HG02623 (cell line): ENCODE data around the gene CD276.
"Not testable (repeated sequence)": the region's sequence is repeated elsewhere in the genome, so short reads cannot be mapped to it uniquely, and the experiment has no call there.

Experiments
- ATAC-seq: cut with Tn5 transposase; IDR thresholded peaks from one replicate; pipeline ENCODE4 v1.9.1; 2021; ENCODE audit warnings: moderate library complexity; ENCODE audit not compliant: unreplicated experiment

CD276 gene

DNA sequence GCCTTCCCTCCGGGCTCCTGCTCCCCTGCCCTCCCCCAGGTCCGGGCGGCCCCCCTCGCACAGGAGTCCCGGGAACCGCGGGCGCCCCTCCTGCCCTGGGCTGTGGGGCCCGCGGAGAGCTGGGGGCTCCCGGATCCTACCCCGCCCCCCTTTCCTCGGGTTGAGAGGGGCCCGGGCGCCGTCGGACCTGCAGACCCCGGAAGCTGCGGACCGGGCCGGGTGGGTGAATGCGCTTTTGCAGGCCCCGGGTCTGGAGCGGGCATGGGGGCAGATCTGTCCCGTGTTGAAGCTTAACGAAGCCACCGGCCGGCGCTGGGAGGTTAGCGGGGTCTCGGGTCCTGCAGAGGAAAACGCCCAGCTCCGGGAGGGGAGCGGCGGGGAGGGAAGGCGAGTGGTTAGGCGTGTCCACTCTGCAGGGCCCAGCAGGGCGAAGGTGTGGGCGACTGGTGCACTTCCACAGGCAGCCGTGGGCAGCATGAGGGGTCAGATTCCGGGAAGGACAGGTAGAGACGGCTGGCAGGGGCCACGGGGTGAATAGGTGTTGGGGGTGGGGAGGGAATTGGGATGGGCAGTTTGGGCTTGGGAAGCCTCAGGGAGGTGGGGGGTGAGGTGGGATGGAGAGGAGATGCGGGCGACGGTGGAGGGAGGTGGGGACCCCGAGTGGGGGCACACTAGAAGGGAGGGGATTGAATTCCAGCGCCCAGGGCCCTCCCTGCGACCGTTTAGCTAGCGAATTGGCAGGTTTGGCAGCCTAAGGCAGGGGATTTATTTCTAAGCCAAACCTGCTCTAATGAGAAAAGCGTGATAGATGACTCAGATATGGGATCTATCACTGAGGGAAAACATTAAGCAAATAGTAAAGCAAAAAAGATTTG lies 635 bp downstream of the CD276 start:
- ATAC-seq = no peak

DNA sequence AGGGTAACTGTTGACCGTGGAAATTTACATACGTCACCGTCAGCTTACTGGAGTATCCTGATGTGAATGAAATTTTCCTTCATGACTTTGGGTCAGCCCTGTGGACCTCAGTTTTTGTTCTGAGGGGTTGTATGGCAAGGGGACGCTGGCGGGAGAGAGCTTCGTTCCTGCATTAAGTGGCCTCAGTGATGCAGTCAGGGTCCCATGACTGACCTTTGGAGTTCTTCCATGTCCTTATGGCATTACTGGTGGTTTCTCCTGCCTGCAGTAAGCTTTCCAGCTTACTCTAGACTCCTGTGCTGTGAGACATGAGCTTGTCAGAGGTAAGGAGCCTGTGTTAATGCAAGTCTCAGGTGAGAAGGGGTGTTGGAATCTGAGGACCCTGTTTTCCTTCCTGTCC lies 1.8 kb downstream of the CD276 start:
- no peak for ATAC-seq

DNA sequence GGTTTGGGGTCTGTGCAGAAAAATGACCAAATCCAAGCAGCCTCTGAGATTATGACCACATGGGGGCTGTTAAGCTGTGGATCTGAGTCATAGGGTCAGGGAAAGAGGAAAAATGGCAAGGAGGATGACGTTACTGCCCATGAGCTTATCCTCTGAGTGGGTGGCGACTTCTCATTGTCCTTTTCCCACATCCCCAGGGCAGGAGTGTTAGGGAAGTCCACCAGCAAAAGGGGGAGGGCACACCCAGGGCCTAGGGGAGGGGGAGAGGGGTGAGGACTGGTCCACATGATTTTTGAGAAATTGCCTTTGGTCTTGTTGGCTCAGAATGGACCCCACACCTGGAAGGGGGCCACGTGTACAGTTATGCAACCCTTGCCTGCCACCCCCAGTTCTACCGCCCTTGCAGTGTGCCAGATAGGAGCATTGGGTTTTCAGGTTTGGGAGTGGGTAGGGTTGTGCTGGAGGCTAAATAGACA lies 2.6 kb downstream of the CD276 start:
- no peak for ATAC-seq

DNA sequence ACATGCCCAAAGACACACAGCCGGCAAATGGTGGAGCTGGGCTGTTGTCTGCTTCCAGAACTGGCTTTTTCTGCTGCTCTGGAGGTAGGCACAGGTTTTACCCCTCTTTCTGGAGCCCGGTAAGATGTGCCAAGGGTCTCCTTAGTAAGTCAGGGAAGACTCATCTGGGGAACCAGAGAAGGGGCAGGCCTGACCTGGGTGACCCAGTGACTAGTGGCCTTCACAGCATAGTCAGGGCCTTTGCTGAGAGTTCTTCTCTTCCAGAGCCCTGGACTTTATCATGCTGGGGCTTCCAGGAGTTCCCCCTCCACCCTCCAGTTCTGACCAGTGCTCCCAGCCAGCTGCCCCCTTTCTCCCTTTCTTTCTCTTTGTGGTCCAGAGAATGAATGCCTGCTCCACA lies 3.2 kb downstream of the CD276 start:
- ATAC-seq = no peak

DNA sequence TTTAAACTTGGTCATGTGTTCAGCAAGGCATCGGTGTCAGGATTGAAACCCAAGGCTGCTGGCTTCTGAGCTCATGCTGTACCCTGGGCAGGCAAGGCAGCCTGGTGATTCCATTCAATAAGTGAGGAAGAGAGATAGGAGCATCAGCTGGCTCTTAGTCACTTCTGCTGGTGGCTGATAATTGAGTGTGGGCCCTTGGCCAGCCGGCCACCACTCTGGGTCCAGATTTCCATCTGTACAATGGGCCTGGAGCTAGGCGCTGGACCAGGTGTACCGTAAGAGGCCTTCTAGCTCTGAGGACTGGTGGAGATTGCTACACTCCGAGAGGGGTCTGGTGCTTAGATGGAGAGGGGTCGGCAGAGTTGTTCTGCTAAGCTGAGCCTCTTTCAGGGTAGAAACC lies 4.3 kb downstream of the CD276 start:
- ATAC-seq = no peak

DNA sequence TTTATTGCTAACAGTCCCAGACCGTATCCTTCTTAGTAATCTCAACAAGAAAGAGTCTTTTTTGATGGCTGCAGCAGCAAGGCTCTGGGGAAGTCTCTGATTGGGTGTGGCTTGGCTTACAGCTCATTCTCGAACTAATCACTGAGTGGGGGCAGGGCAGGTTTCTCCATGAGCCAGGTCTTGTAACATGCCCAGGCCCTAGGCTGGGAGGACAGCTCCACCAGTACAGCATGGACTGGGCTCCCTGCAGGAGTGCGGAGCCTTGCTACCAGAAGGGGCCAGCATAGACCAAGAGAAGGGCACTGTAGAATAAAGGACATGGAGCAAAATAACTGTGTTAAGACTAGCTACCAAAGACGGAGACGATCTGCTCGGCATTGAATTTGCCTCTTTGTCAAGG lies 7.2 kb downstream of the CD276 start:
- ATAC-seq = no peak

DNA sequence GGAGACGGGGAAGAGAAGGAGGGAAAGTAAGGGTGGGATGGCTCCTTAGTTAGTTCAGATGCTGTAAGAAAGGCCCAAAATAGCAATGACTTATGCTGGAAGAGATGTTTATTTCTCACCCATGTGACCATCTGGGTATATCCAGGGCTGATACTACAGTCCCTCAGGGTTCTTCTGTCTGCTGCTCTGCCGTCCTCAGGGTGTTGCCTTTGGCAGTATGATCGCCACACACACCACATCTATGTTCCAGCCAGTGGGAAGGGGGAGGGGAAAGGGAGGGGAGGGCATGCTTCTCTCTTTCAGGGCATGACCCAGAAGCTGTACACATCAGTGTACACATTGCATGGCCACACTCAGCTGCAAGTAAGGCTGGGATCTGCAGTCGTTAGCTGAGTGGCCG lies 10.2 kb downstream of the CD276 start:
- no peak for ATAC-seq

DNA sequence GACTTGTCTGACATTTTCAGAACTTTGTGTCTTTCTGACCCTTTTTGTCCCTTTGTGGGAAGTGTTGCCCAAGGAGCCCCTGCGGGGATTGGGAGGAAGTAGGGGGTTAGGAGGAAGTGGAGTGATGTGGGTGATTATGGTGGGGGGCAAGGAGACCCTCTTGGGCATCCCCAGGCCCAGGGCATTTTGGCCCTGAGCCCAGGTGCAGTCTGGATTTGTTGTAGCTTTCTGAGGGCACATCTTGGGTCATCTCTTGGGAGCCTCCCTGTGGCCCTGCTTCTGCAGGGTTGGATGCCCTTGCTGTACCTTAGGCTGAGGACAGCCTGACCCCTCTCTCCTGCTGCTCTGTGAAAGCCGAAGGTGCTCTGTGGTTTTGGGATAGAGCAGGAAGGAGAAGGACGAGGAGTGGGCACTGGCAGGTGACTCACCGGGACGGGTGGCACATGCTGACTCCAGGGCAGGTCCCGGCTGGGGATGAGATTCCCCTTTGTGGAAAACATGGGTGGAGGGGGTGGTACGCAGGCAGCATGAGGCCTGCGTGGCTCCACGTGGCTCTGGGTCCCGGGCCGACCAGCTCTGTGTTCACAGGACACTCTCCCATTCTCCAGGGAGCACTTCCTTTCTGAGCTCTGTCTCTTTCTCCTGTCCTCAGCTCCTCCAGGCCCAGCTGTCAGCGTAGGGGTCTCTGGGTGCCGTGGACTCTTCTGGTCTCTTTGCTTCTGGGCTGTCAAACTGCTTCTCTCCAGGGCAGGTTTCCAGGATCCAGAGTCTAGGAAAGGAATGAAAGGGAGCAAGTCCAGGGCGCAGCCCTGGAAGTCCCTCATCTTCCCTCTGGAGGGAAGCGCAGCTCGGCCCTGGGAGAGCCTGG lies 11.8 kb downstream of the CD276 start:
- no peak for ATAC-seq

DNA sequence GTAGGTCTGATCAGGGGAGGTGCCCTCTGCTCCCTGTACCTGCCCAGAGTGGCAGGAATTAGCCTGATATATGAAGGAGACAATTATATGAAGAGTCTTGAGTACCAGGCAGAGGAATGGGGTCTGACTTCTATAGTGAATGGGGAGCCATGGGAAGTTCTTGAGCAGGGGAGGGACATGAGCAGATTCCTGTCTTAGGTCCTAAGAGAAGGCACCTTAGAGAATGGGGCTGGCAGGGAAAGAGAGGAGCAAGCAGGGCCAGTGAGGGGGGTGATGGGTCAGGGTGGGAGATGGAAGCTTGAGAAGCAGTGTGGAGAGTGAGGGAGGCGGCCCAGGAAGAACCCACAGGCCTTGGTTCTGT lies 12.4 kb downstream of the CD276 start:
- ATAC-seq = no peak

DNA sequence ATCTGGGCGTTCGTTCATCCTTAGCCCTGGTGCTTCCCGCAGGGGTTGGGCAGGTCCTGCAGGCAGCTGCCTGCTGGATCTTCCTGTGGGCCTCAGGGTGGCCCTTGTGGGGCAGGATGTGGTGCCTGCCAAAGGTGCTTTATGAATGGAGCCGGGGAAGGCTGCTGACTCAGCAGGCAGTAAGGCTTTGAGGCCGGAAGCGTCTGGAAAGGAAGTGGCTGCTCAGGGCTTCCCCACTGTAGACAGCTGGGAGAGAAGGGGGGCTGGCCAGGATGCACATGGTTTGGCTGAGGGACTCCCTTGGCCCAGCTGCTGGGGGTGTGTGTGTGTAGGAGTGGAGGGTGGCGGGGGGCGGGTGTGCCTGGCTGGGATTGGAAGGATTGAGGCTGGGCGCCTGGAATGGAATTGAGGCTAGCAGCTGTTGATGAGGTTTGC lies 12.9 kb downstream of the CD276 start:
- peak; percentile 71 for ATAC-seq

DNA sequence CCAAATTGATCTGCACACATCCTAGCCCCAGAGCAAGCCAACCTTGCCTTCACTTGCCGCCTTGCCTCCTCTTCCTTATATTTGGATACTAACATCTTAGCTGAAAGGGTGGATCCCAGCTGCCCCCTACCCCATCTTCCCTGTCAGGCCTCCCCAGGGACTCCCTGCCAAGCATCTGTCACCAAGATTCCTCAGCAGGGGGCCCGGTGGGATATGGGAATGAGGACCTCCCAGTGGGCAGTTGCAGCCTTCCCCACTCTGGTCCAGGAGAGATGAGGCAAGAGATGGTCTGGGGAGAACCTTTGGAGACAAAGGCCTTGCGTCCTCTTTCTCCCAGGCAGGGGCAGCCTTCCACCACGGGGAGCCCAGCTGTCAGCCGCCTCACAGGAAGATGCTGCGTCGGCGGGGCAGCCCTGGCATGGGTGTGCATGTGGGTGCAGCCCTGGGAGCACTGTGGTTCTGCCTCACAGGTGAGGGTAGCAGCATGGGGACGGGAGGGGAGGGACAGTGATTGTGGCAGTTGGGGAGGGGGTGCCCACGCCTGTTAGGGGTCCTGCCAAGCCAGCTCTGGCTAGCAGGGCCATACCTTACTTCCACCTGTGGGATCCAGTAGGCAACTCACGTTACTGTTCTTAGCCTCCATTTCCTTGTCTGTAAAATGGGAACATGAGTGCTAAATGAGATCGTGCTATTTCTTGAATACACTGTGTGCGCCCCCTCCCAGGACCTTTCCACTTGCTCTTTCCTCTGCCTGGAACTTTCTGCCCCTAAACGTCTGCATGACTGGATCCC lies 15.3 kb downstream of the CD276 start:
- ATAC-seq = no peak

DNA sequence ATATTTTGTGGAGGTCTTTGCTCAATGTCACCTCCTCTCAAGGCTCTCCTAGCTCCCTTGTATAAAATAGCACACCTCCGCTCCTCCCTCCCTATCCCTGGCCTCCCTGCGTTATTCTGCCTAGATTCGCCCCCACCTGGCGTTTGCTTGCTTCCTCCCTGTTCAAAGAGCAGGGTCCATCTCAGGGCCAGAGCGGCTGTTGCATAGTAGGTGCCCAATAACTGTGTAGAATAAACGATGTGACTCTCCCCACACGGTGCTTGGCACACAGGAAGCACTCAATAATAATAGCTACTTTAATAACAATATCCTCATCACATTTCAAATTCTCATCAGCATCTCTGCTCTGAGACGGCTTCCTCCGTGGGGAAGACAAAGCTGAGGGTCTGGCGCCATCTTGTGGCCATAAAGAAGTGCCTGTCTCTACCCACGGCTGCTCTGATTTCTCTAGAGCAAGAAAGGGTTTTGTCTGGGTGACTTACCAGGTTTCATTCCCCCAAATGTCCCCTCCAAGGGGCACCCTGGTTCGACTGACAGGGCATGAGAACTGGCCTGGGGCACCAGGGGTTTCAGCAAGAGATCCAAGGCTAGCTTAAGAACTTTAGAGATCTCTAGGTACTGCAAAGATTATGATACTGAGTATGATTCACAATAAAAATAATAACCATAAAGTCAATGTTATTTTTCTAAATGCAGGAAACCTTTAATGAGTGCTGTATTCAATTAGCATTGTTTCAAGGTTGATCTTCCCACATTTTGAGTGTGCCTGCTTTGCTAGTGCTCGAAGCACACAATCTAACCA lies 16.1 kb downstream of the CD276 start:
- no peak for ATAC-seq

DNA sequence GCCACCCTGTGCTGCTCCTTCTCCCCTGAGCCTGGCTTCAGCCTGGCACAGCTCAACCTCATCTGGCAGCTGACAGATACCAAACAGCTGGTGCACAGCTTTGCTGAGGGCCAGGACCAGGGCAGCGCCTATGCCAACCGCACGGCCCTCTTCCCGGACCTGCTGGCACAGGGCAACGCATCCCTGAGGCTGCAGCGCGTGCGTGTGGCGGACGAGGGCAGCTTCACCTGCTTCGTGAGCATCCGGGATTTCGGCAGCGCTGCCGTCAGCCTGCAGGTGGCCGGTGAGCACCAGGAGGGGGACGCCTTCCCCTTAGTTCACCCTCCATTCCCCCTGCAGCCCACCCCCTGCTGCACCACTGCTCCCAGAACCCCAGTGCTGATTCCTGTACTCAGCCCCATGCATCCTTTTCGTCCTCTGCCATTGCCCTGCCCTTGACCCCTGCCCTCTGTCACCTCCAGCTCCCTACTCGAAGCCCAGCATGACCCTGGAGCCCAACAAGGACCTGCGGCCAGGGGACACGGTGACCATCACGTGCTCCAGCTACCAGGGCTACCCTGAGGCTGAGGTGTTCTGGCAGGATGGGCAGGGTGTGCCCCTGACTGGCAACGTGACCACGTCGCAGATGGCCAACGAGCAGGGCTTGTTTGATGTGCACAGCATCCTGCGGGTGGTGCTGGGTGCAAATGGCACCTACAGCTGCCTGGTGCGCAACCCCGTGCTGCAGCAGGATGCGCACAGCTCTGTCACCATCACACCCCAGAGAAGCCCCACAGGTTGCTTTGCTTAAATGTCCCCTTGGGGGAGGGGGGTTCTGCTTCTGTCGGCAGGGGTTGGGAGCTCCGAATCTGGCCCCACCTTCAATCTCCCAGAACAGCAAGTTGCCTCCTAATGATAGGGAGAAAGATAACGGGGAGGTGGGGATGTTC lies 18.4 kb downstream of the CD276 start:
- not testable (repeated sequence) for ATAC-seq

DNA sequence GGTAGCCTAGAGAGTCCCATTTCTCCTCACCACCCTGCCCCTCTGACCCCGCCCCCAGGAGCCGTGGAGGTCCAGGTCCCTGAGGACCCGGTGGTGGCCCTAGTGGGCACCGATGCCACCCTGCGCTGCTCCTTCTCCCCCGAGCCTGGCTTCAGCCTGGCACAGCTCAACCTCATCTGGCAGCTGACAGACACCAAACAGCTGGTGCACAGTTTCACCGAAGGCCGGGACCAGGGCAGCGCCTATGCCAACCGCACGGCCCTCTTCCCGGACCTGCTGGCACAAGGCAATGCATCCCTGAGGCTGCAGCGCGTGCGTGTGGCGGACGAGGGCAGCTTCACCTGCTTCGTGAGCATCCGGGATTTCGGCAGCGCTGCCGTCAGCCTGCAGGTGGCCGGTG lies 19.4 kb downstream of the CD276 start:
- ATAC-seq = not testable (repeated sequence)

DNA sequence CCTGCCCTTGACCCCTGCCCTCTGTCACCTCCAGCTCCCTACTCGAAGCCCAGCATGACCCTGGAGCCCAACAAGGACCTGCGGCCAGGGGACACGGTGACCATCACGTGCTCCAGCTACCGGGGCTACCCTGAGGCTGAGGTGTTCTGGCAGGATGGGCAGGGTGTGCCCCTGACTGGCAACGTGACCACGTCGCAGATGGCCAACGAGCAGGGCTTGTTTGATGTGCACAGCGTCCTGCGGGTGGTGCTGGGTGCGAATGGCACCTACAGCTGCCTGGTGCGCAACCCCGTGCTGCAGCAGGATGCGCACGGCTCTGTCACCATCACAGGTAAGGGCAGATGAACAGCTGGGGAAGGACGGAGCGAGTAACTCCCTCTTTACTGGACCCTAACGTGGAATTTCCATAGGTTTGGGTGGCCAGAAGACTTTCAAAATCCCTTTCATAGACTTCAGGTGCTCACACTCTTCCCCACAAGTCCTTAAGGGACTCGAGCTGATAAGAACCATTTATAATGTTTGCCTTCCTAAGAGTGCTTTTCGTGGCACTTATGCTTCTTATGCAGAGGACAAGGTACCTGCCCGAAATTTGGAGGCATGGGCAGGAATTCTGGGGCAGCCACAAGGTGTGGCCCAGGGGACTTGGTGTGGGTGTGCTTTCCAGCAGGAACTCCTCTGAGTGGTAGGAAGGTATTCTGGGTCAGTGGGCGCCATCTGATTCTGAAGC lies 20.1 kb downstream of the CD276 start:
- not testable (repeated sequence) for ATAC-seq

DNA sequence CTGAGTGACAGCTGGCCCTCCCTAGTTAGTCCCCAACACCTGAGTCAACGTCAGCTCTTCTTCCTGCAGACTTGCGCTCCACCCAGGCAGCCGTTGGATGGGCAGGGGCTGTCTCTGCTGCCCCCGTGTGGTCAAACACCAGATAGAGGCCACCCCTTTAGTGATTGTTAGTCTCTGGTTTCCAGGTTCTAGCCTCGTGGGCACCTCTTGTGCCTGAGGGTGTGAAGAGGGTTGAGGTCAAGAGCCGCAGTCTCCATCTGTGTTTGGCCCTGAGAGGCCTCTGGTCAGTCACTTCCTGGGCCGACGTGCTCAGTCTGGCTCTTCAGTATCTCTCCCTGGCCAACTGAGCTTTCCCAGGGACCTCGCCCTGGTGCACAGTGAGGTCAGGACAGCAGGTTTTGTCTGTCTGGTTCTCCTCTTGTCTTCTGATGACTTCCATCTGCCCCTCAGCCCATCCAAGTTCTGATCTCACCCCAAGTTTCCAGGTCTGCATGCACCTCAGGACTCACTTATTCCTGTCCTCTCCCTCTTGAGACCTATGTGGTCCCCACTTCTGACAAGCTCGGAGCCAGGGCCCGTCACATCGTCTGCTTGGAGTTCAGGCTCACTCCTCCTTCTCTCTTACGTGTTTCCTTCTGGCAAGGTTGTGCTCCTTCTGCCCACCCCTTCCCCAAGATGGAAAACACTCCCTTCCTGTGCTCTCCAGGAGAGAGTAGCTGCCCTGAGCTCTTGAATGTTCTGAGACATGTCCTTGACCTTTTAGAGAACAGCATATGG lies 20.9 kb downstream of the CD276 start:
- peak; percentile 47 for ATAC-seq

DNA sequence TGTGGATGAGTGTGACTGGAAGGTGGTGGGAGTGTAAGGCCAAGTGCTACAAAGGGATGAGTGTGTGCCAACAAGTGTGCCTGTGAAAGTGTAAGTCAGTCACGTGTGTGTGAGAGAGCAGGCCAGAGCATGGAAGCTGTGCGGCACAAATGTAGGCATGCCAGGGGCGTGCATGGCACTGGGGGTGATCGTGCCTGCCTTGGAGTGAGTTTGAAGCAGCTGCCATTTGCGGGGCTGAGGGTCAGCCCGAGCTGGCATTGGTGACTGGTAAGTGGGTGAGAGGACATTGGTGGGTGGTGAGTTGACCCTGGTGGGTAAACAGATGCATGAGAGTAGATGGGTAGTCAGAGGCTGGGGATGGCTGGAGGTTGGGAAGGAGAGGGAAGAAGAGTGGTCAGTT lies 24.5 kb downstream of the CD276 start:
- no peak for ATAC-seq

DNA sequence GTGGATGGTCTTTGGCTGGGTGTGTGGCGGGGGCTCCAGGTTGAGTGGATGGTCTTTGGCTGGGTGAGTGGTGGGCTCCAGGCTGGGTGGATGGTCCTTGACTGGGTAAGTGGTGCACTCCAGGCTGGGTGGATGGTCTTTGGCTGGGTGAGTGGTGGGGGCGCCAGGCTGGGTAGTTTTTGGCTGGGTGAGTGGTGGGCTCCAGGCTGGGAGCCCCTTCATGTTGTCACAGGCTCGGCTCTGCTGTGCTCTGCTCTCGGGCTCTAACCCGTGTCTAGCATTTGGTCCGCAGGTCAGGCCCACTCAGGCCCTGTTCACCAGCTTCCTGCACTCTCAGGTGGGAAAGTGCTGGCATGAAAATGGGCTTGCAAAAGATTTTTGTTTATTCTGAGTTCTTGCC lies 25.1 kb downstream of the CD276 start:
- ATAC-seq = no peak
